ENCODE data around the gene SELE.

DNA sequence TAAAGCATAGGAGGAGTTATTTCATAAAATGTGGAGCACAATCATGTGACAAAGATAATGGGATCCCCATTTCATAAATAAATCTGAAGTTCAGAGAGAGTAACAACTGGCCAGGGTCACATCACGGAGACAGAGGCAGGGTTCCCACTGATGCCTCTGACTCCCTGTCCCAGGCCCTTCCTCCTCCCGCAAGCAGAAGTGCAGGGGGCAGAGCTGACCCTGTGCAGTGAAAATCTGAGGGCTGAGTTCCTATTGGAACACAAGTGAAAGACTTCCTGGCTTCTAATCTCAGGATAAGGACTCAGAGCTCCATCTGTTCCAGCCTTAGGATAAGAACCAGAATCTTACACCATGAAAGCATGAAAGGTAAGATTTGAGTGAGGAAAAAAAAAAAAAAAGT, 44.5 kb downstream of the SELE start:
- TF ChIP-seq CTCF (conservative IDR thresholded peaks at IDR 0.05) (no peak), ZFX (IDR thresholded peaks at IDR 0.05) (no peak)
